HL-60 (cell line): ENCODE results near the gene ZBTB45.

Source experiments
- DNase-seq, 2 experiments: peaks; one replicate each; pipeline ENCODE4 v3.0.0-alpha.2; 2010 to 2020; ENCODE audit warnings: low read depth in 1 of 2, low spot score in 1 of 2
- H3K27ac ChIP-seq: fragments of 250-450 bp; sonication (Bioruptor Pico); replicated peaks from 2 replicates; pipeline ENCODE4 v1.5.1; 2020; ENCODE audit warnings: mild to moderate bottlenecking, moderate library complexity
- H3K27me3 ChIP-seq: fragments of 250-450 bp; sonication (Bioruptor Pico); 2 replicates; pipeline ENCODE4 v1.5.1; 2021; ENCODE audit warnings: mild to moderate bottlenecking, moderate library complexity; ENCODE audit not compliant: insufficient read depth, poor library complexity, severe bottlenecking
- H3K4me3 ChIP-seq: replicated peaks from 2 replicates; pipeline ENCODE4 v1.5.1; 2011; ENCODE audit warnings: mild to moderate bottlenecking, control low read depth, low read length; ENCODE audit not compliant: insufficient read depth
- GABPA ChIP-seq: IDR thresholded peaks from 2 replicates; pipeline ENCODE4 v1.6.1; 2012; ENCODE audit warnings: low read depth
- POLR2AphosphoS5 ChIP-seq: IDR thresholded peaks from 2 replicates; pipeline ENCODE4 v1.6.1; 2012; ENCODE audit warnings: low read depth
- SPI1 ChIP-seq: IDR thresholded peaks from 2 replicates; pipeline ENCODE4 v1.6.1; 2012; ENCODE audit warnings: low read depth, mild to moderate bottlenecking, borderline replicate concordance
- TF ChIP-seq, protein P1 (sequence below): IDR thresholded peaks from one replicate; pipeline ENCODE4 v1.5.1; 2011; ENCODE audit warnings: low read length, control low read depth, inconsistent platforms; ENCODE audit not compliant: insufficient read depth
- TF ChIP-seq, protein P2 (sequence below): IDR thresholded peaks from 2 replicates; pipeline ENCODE4 v1.6.1; 2012; ENCODE audit warnings: low read depth; ENCODE audit not compliant: insufficient replicate concordance

Gene ZBTB45

GRCh38 chr19:58469241-58470013 is 50.2 kb downstream of the ZBTB45 start:
- H3K4me3 ChIP-seq, result no peak overlapping the region
- TF ChIP-seq POLR2AphosphoS5 (no peak), GABPA (no peak), SPI1 (no peak)
- TF ChIP-seq, protein P1, sequence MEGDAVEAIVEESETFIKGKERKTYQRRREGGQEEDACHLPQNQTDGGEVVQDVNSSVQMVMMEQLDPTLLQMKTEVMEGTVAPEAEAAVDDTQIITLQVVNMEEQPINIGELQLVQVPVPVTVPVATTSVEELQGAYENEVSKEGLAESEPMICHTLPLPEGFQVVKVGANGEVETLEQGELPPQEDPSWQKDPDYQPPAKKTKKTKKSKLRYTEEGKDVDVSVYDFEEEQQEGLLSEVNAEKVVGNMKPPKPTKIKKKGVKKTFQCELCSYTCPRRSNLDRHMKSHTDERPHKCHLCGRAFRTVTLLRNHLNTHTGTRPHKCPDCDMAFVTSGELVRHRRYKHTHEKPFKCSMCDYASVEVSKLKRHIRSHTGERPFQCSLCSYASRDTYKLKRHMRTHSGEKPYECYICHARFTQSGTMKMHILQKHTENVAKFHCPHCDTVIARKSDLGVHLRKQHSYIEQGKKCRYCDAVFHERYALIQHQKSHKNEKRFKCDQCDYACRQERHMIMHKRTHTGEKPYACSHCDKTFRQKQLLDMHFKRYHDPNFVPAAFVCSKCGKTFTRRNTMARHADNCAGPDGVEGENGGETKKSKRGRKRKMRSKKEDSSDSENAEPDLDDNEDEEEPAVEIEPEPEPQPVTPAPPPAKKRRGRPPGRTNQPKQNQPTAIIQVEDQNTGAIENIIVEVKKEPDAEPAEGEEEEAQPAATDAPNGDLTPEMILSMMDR, result no peak
- TF ChIP-seq, protein P2, sequence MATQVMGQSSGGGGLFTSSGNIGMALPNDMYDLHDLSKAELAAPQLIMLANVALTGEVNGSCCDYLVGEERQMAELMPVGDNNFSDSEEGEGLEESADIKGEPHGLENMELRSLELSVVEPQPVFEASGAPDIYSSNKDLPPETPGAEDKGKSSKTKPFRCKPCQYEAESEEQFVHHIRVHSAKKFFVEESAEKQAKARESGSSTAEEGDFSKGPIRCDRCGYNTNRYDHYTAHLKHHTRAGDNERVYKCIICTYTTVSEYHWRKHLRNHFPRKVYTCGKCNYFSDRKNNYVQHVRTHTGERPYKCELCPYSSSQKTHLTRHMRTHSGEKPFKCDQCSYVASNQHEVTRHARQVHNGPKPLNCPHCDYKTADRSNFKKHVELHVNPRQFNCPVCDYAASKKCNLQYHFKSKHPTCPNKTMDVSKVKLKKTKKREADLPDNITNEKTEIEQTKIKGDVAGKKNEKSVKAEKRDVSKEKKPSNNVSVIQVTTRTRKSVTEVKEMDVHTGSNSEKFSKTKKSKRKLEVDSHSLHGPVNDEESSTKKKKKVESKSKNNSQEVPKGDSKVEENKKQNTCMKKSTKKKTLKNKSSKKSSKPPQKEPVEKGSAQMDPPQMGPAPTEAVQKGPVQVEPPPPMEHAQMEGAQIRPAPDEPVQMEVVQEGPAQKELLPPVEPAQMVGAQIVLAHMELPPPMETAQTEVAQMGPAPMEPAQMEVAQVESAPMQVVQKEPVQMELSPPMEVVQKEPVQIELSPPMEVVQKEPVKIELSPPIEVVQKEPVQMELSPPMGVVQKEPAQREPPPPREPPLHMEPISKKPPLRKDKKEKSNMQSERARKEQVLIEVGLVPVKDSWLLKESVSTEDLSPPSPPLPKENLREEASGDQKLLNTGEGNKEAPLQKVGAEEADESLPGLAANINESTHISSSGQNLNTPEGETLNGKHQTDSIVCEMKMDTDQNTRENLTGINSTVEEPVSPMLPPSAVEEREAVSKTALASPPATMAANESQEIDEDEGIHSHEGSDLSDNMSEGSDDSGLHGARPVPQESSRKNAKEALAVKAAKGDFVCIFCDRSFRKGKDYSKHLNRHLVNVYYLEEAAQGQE, result no peak
- DNase-seq, result no peak
- H3K27me3 ChIP-seq, result no peaks in the 10 kb centered on the region
- H3K27ac ChIP-seq, result no peak overlapping the region

GRCh38 chr19:58468216-58468839 is 51.3 kb downstream of the ZBTB45 start:
- Histone ChIP-seq H3K4me3 (peak overlapping the region; percentile 8; the same call in 1 of the 2 replicates), H3K27ac (no peak overlapping the region)
- no peak for TF ChIP-seq SPI1
- TF ChIP-seq, protein P2, result no peak
- no peak for TF ChIP-seq GABPA
- TF ChIP-seq, protein P1, result no peak
- no peak for TF ChIP-seq POLR2AphosphoS5

DNA sequence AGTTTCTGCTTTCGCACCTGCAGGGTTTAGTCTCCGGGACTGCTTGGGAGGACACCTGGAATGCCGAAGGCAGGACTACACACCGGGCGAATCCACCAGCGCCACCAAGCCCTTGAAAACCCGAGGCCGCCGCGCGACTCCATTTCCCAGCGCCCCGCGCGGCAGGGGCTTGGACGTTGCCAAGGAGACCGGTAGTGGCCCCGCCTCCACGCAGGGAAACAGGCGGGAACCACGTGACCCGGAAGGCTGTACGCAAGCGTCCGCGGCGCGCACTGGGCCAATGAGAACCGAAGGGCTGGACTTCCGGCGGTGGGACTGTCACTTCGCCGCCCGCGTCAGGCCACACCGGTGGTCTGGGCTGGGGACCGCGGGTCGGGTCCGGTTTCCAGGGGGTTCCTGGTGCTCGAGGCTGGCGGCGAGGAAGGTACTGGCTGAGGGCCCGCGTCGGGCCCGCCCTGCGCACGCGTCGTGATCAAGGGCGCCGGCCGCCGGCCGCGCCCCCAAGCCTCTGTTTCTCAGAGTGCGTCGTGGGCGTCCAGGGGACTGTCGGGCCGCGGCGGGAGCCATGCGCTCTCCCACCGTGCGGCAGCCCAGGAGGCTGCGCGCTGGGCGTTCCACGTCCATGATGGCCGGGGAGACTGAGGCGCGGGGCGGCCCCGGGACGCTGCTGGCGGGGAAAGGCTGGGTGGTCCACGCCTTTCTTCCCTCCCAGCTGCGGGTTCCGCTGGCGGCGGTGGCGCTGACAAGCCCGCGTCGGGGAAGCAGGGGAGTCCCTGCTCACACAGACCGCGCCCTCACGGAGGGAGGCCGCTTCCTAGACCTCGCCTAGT is 52.6 kb downstream of the ZBTB45 start, which contains the start of gene ZNF324:
TSS of gene ZNF324 (plus strand) at position 321 of the 830 bp plus-strand sequence. CDS start 2,106 bp downstream, outside the sequence.
- Histone ChIP-seq H3K4me3 (peak within 1 kb of the TSS; percentile 99), H3K27me3 (no peaks in the 10 kb centered on the region), H3K27ac (peak within 1 kb of the TSS; percentile 57)
- peak; percentile 94 to 97 for DNase-seq
- TF ChIP-seq GABPA (peak; percentile 67), SPI1 (no peak), POLR2AphosphoS5 (peak; percentile 15; the same call in 1 of the 2 replicates)

More at GRCh38 chr19:58468216-58468839, 51.3 kb downstream of the ZBTB45 start:
- DNase-seq, result peak in 1 of 2 experiments; percentile 30
- H3K27me3 ChIP-seq, result no peaks in the 10 kb centered on the region
